ENCODE measurements around the gene CTNND2.

CTNND2 gene

GRCh38 chr5:11459716-11460115 lies 444.5 kb downstream of the CTNND2 start:
- TF ChIP-seq CTCF (IDR thresholded peaks at IDR 0.05; ENCODE audit: insufficient read depth, low read length, poor library complexity, severe bottlenecking), result no peak
- Histone ChIP-seq H3K4me3 (replicated peaks; ENCODE audit: low read depth, low read length) (no peak overlapping the region), H3K36me3 (ENCODE audit: control insufficient read depth, insufficient read depth, low read length) (no peaks in the 10 kb centered on the region), H3K27me3 (replicated peaks; ENCODE audit: control insufficient read depth, insufficient read depth, low read length) (no peaks in the 10 kb centered on the region)
- no peak for DNase-seq (ENCODE audit: extremely low read depth, insufficient read length)

GRCh38 chr5:11455505-11455904 lies 448.7 kb downstream of the CTNND2 start:
- DNase-seq (ENCODE audit: extremely low read depth, insufficient read length), result no peak
- Histone ChIP-seq H3K36me3 (ENCODE audit: control insufficient read depth, insufficient read depth, low read length) (no peaks in the 10 kb centered on the region), H3K4me3 (replicated peaks; ENCODE audit: low read depth, low read length) (no peak overlapping the region), H3K27me3 (replicated peaks; ENCODE audit: control insufficient read depth, insufficient read depth, low read length) (no peaks in the 10 kb centered on the region)
- no peak for TF ChIP-seq CTCF (IDR thresholded peaks at IDR 0.05; ENCODE audit: insufficient read depth, low read length, poor library complexity, severe bottlenecking)

GRCh38 chr5:11452852-11453251 lies 451.4 kb downstream of the CTNND2 start:
- H3K27me3 ChIP-seq (replicated peaks; ENCODE audit: control insufficient read depth, insufficient read depth, low read length), result no peaks in the 10 kb centered on the region
- H3K4me3 ChIP-seq (replicated peaks; ENCODE audit: low read depth, low read length), result no peak overlapping the region
- no peak for DNase-seq (ENCODE audit: extremely low read depth, insufficient read length)
- no peaks in the 10 kb centered on the region for H3K36me3 ChIP-seq (ENCODE audit: control insufficient read depth, insufficient read depth, low read length)
- TF ChIP-seq CTCF (IDR thresholded peaks at IDR 0.05; ENCODE audit: insufficient read depth, low read length, poor library complexity, severe bottlenecking), result no peak

- H3K4me3 ChIP-seq (replicated peaks; ENCODE audit: low read depth, low read length), result no peak overlapping the region
- H3K27me3 ChIP-seq (replicated peaks; ENCODE audit: control insufficient read depth, insufficient read depth, low read length), result no peaks in the 10 kb centered on the region
- DNase-seq (ENCODE audit: extremely low read depth, insufficient read length), result no peak
These were observed 454.3 kb downstream of the CTNND2 start for GRCh38 chr5:11449966-11450365.

GRCh38 chr5:11449217-11449616 lies 455.0 kb downstream of the CTNND2 start:
- Histone ChIP-seq H3K27me3 (replicated peaks; ENCODE audit: control insufficient read depth, insufficient read depth, low read length) (no peaks in the 10 kb centered on the region), H3K36me3 (ENCODE audit: control insufficient read depth, insufficient read depth, low read length) (no peaks in the 10 kb centered on the region), H3K4me3 (replicated peaks; ENCODE audit: low read depth, low read length) (no peak overlapping the region)
- TF ChIP-seq CTCF (IDR thresholded peaks at IDR 0.05; ENCODE audit: insufficient read depth, low read length, poor library complexity, severe bottlenecking), result no peak
- DNase-seq (ENCODE audit: extremely low read depth, insufficient read length), result no peak

More at GRCh38 chr5:11449966-11450365, 454.3 kb downstream of the CTNND2 start:
- H3K36me3 ChIP-seq (ENCODE audit: control insufficient read depth, insufficient read depth, low read length), result no peaks in the 10 kb centered on the region
- TF ChIP-seq CTCF (IDR thresholded peaks at IDR 0.05; ENCODE audit: insufficient read depth, low read length, poor library complexity, severe bottlenecking), result no peak

- Histone ChIP-seq H3K36me3 (ENCODE audit: control insufficient read depth, insufficient read depth, low read length) (no peaks in the 10 kb centered on the region), H3K27me3 (replicated peaks; ENCODE audit: control insufficient read depth, insufficient read depth, low read length) (no peaks in the 10 kb centered on the region), H3K4me3 (replicated peaks; ENCODE audit: low read depth, low read length) (no peak overlapping the region)
- DNase-seq (ENCODE audit: extremely low read depth, insufficient read length), result no peak
- TF ChIP-seq CTCF (IDR thresholded peaks at IDR 0.05; ENCODE audit: insufficient read depth, low read length, poor library complexity, severe bottlenecking), result no peak
These were observed 460.4 kb downstream of the CTNND2 start for GRCh38 chr5:11443831-11444230.
